ENCODE results near the gene ARHGAP28.

Gene ARHGAP28

DNA sequence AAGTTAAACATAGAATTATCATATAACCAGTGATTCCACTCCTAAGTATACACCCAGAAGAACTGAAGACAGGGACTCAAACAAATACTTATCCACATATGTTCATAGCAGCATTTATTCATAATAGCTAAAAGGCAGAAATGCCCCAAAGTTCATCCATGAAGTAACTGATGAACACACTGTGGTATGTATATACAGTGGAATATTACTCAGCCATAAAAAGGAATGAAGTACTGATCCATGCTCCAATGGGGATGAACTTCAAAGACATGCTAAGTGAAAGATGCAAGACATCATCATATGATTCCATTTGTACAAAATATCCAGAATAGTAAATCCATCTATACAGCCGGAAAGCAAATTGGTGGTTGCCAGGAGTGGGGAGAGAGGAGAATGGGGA, 230.6 kb downstream of the ARHGAP28 start:
- no peak for DNase-seq (ENCODE audit: extremely low spot score)
- CTCF ChIA-PET = no interaction called here
- TF ChIP-seq, protein P1, sequence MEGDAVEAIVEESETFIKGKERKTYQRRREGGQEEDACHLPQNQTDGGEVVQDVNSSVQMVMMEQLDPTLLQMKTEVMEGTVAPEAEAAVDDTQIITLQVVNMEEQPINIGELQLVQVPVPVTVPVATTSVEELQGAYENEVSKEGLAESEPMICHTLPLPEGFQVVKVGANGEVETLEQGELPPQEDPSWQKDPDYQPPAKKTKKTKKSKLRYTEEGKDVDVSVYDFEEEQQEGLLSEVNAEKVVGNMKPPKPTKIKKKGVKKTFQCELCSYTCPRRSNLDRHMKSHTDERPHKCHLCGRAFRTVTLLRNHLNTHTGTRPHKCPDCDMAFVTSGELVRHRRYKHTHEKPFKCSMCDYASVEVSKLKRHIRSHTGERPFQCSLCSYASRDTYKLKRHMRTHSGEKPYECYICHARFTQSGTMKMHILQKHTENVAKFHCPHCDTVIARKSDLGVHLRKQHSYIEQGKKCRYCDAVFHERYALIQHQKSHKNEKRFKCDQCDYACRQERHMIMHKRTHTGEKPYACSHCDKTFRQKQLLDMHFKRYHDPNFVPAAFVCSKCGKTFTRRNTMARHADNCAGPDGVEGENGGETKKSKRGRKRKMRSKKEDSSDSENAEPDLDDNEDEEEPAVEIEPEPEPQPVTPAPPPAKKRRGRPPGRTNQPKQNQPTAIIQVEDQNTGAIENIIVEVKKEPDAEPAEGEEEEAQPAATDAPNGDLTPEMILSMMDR (IDR thresholded peaks at IDR 0.05; ENCODE audit: control extremely low read depth, extremely low read depth, low read depth, missing control alignments) = no peak
- POLR2A ChIA-PET = no interaction called here

DNA sequence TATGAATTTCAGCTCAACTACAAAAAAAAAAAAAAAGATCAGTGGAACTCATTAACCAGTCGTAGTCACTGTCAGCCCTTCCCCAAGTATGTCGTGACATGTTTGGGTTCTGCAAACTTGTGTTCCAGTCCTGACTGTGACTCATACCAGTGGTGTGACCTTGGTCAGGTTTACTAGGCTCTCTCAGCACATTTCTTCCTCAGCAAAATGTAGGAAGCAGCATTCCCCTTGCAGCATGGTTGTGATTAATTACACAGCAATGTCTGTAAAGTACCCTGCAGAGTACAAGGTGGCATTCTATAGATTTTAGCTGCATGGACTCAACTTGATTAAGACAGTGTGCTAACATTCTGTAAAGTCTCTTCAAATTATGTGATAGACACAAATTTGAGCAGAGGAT, 231.1 kb downstream of the ARHGAP28 start:
- CTCF ChIA-PET = no interaction called here
- POLR2A ChIA-PET = no interaction called here
- TF ChIP-seq, protein P1 (IDR thresholded peaks at IDR 0.05; ENCODE audit: control extremely low read depth, extremely low read depth, low read depth, missing control alignments) = no peak
- DNase-seq (ENCODE audit: extremely low spot score) = no peak

DNA sequence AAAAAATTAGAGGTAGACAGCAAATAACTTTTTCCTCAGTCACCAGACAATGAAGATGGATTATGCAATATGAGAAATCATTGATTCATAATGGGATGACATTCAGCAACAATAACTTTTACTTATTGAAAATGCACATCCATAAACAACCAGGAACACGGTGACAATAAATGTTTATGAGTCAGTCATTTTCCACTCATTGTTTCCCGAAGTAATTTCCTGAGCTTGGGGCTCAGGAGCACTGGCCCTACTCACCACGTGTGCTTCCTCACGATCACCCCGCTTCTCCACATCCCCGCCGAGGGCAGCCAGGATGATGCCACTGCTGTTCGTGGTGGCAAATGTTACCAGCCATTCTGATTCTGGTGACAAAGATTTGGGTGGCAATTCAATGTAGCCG, 231.8 kb downstream of the ARHGAP28 start:
- POLR2A ChIA-PET = no interaction called here
- TF ChIP-seq, protein P1 (IDR thresholded peaks at IDR 0.05; ENCODE audit: control extremely low read depth, extremely low read depth, low read depth, missing control alignments) = no peak
- no peak for DNase-seq (ENCODE audit: extremely low spot score)
- CTCF ChIA-PET = no interaction called here

DNA sequence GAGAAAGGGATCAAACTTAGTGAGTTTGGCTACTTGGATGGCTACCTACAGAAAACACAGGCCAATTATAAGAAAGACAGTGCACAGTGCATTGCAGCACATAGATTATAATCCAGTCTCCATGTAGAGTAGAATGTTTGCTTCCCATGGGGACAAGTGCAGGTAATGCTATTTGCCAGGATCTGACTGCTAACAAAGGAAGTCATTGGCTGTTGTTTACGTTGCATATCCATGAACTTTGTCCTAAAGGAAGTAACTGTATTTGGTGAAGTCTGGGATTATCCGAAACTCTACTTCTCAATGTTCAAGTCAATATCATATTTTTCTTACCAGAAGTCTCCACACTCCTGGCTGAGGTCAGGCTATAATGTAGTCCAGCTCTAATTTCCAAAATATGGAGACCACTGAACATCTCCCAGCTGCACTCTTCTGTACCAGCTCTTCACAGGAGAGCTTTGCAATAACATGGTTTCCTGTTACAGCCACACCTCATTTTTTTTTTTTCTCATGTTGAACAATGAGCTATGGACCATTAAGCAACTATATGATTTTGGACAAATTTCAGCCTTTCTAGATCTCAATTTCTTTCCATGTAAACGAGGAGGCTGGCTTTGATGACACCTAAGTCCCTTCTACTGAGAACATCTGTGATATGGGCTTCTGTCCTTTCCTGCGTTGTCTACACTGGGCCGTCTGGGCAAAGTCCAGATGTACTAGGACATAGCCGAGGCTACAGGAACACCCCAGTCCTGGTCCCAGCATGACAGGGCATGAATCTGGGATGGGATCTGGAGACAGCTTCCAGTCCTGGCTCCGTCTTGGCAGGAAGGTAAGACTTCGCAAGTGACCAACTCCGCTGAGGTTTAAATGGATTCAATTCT, 233.3 kb downstream of the ARHGAP28 start:
- TF ChIP-seq, protein P1 (IDR thresholded peaks at IDR 0.05; ENCODE audit: control extremely low read depth, extremely low read depth, low read depth, missing control alignments) = no peak
- ChIA-PET CTCF (no interaction called here), POLR2A (no interaction called here)
- DNase-seq (ENCODE audit: extremely low spot score) = no peak

DNA sequence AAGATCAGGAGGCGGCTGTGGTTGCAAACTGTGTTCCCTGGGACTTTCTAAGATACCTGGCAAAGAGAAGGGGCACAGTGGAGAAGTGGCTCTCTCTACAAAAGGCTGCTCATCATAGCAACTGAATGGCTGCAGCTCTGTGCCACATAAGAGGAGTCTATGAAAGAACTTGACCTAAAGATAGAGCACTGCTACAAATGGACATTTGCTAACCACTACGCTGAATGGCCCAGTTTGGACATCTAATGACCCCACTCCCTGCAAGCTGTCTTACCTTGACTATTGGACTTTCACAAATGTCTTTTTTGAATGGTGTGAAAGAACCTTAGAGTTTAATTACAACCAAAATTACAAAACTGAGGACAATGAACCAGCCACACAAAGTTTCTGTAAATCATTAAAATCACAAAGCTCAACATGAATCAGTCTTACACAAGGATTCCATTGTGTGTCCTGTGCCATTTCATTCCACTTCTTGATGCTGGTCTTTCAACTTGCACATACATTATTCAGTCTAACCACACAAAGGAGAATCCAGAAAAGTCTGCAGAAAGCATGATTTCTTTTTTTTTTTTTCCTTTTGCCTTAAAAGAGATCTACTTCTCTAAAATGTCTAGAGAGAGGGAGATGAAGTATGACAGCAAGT, 234.1 kb downstream of the ARHGAP28 start:
- TF ChIP-seq, protein P1 (IDR thresholded peaks at IDR 0.05; ENCODE audit: control extremely low read depth, extremely low read depth, low read depth, missing control alignments) = no peak
- POLR2A ChIA-PET = no interaction called here
- CTCF ChIA-PET = no interaction called here
- DNase-seq (ENCODE audit: extremely low spot score) = no peak

All from GM10248 (cell line).